NCI-H2227 (cell line): ENCODE measurements around the gene UBE2J1.
"Not testable (repeated sequence)": the region's sequence is repeated elsewhere in the genome, so short reads cannot be mapped to it uniquely, and the experiment has no call there.

Experiments used
- DNase-seq: peaks from one replicate; lab custom pipeline; 2025; ENCODE audit not compliant: unreplicated experiment; lab: John Stamatoyannopoulos, UW

UBE2J1 gene

GRCh38 chr6:89352278-89353117, at the start of gene UBE2J1:
Gene UBE2J1, minus strand, starts transcription at chr6:89352722. Its CDS starts 153 bp downstream, at chr6:89352569.
- peak; percentile 87 for DNase-seq

GRCh38 chr6:89400912-89401399, 48.4 kb upstream of the UBE2J1 start:
- DNase-seq = peak; percentile 45

- no peak for DNase-seq
These were observed 47.5 kb upstream of the UBE2J1 start for GRCh38 chr6:89400050-89400449.

GRCh38 chr6:89398762-89399525, 46.4 kb upstream of the UBE2J1 start:
- DNase-seq = no peak

- DNase-seq = not testable (repeated sequence)
These were observed 45.4 kb upstream of the UBE2J1 start for GRCh38 chr6:89397884-89398283.

- DNase-seq = no peak
These were observed 41.1 kb upstream of the UBE2J1 start for GRCh38 chr6:89393659-89394058.

- DNase-seq = no peak
These were observed 40.3 kb upstream of the UBE2J1 start for GRCh38 chr6:89392823-89393222.

- DNase-seq = no peak
These were observed 36.3 kb upstream of the UBE2J1 start for GRCh38 chr6:89388846-89389245.

GRCh38 chr6:89387516-89388201, 35.1 kb upstream of the UBE2J1 start:
- DNase-seq = no peak

- no peak for DNase-seq
These were observed 34.5 kb upstream of the UBE2J1 start for GRCh38 chr6:89386917-89387491.

- DNase-seq = no peak
These were observed 33.3 kb upstream of the UBE2J1 start for GRCh38 chr6:89385846-89386245.

- DNase-seq = no peak
These were observed 32.7 kb upstream of the UBE2J1 start for GRCh38 chr6:89385156-89385667.

GRCh38 chr6:89381031-89381430, 28.5 kb upstream of the UBE2J1 start:
- no peak for DNase-seq

- DNase-seq = no peak
These were observed 26.8 kb upstream of the UBE2J1 start for GRCh38 chr6:89379281-89379680.

GRCh38 chr6:89378628-89379027, 26.1 kb upstream of the UBE2J1 start:
- DNase-seq = no peak

- DNase-seq = peak; percentile 72
These were observed 23.1 kb upstream of the UBE2J1 start for GRCh38 chr6:89375427-89376267.

- DNase-seq = no peak
These were observed 20.0 kb upstream of the UBE2J1 start for GRCh38 chr6:89372506-89372901.

GRCh38 chr6:89371849-89372505, 19.5 kb upstream of the UBE2J1 start:
- DNase-seq = peak; percentile 62

GRCh38 chr6:89368999-89369398, 16.5 kb upstream of the UBE2J1 start:
- DNase-seq = no peak
